Right ventricle myocardium inferior (tissue), 1 donor: ENCODE measurements around the gene EMSY. TPM values are rescaled to one million over a fixed set of nuclear protein-coding genes. Genes with fewer than 3 reads are reported as not detected.
"Not testable (repeated sequence)": the region's sequence is repeated elsewhere in the genome, so short reads cannot be mapped to it uniquely, and the experiment has no call there.

Source experiments
- ATAC-seq: fragments of 200-7000 bp; cut with Tn5 transposase; one replicate; pipeline ENCODE4 v1.9.1; 2020; ENCODE audit warnings: mild to moderate bottlenecking, moderate library complexity
- DNase-seq: peaks from one replicate; pipeline ENCODE4 v3.0.0; 2021; ENCODE audit errors: missing footprints
- intact Hi-C: fragments of 100-400 bp; cut with DNase I; formaldehyde crosslinking; loops from one replicate; pipeline ENCODE4 v1.11.0; 2022
- total RNA-seq: library from RNA; stranded (reverse); fragmentation: NEBNext Ultra II Directional; extraction: Animal tissue kit (Norgen Biotek cat#: 25700); gene quantifications from one replicate; pipeline ENCODE4 v1.2.1, GENCODE V29; 2021
- donor health status: DM: no; HTN: yes; CAD: no; lungs with severe emphysema.

The EMSY gene
- total RNA-seq, 1 donor from 2014 or later: 17.9 TPM

DNA sequence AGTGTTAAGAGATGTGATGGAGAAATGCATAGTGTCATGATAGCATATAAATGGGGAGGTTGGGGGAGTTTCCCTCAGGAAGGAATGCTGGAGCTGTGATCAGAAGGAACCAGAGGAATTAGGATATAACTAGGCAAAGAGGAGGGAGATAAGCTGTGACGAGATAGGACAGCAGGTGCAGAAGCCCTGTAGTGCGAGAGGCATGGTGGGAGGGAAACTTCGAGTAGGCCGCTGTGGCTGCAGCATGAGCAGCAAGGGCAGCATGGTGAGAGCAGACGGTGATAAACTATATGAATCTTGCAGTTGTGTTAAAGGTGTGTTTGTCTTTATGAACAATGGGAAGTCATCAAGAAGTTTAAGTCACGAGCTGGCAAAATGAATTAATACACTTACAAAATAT is 109.9 kb downstream of the EMSY start:
- no peak for ATAC-seq
- intact Hi-C loops: no loop called here
- no peak for DNase-seq

DNA sequence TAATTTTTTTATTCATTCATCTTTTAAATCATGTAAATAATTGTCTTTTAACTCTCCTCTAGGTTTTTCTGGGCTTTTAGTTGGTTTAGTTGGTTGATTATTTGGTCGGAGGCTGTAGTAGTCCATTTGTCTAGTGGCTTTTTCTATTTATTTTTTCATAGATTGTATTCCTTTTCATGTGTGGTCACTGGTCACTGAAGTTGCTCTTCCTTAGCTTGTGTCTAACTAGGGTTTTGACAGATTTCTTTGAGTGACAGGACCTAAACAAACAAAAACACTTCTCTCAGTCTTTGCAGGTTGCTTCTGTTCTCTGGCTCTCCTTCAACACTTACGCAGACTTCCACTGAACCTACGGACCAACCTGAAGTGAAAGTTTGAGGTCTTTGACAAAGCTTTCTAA is 112.6 kb downstream of the EMSY start:
- no peak for ATAC-seq
- intact Hi-C loops: no loop called here
- DNase-seq: no peak

DNA sequence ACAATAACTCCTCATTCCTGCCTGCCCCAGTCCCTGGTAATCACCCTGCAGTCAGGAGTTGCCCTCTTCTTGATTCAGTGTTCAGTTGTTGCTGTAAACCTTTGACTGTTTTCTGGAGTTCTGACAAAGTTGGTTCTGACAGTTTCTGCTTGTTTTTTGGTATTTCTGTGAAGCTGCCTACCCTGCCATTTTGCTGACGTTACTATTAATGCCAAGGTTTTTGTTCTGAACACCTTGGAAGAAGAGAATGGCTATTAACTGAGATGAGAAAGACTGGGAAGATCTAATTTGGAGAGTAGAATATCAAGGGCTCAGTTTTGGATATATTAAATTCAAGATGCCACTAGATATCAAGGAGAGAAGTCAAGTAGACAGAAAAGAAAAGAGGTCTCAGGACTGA is 113.7 kb downstream of the EMSY start:
- intact Hi-C loops: no loop called here
- no peak for DNase-seq
- no peak for ATAC-seq

GRCh38 chr11:76558891-76559290 is 114.1 kb downstream of the EMSY start:
- ATAC-seq (no peak), DNase-seq (no peak)
- intact Hi-C loops: no loop called here

DNA sequence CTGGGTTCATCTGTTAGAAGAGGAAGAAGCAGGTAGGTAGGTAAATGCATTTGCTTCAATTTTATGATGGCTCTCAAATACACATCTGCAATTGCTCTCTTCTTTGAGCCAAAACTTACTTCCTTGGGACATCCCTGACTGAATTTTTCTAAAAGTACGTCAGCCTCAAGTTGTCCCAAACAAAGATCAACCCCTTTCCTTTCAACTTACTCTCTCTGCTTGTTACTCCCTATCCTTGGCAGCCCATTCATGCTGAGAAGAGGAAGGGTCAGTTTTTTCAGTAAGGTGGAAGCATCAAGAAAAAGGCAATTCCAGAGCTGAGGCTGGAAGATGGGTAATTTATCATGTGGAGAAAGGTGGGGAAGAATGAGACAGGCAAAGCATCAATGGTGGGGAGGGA is 114.5 kb downstream of the EMSY start:
- intact Hi-C loops: no loop called here
- DNase-seq (no peak), ATAC-seq (no peak)

- DNase-seq: no peak
- ATAC-seq: no peak
- intact Hi-C loops: no loop called here
Measured at GRCh38 chr11:76560219-76560618, 115.4 kb downstream of the EMSY start.

DNA sequence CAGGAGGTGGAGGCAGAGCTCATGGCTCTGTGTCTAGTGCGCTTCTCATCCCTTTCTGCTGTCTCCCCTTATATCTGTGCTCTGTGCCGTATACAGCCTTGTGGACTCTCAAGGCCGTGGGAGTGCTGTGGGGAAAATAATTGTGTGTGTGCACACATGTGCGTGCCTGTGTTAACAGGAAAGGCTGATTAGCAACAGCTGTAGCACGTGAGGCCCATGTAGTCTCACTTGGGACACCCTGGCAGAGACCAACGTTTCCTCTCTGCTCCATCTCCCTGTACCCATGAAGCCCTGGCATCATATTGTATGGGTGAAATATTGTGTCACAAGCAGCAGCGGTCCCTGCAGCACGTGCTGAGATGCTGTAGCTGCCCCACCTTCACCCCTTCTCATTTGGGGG is 116.4 kb downstream of the EMSY start:
- intact Hi-C loops: no loop called here
- no peak for DNase-seq
- no peak for ATAC-seq

- DNase-seq: no peak
- intact Hi-C loops: no loop called here
- no peak for ATAC-seq
Measured at GRCh38 chr11:76562541-76562940, 117.7 kb downstream of the EMSY start.

DNA sequence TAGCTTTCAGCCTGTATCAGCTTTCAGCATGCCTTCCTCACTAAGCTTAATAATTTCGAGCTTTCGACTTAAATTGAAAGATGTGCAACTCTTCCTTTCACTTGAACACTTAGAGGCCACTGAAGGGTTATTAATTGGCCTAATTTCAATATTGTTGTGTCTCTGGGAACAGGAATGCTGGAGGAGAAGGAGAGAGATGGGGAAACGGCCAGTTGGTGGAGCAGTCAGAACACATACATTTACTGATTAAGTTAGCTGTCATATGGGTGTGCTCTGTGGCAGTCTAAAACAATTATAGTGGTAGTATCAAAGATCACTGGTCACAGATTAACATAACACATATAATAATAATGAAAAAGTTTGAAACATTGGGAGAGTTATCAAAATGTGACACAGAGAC is 119.5 kb downstream of the EMSY start:
- intact Hi-C loops: no loop called here
- DNase-seq (no peak), ATAC-seq (no peak)

DNA sequence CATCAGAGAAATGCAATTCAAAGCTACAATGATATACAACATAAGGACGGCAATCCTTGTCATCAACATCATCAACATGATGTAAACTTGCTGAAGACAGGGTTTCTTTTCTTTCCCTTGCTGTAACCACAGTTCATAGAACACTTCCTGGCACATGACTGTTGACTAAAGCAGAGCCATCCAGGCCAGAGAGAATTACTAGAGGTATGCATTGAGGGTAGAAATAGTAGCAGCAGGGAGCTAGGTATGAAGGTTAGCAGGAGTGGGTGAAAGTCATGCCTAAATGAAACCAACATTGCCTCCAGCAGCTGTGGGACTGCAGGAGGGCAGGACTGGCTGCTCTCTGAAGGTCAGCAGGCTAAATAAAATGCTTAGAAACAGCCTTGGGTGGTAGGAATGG is 122.0 kb downstream of the EMSY start:
- no peak for DNase-seq
- intact Hi-C loops: no loop called here
- ATAC-seq: no peak

DNA sequence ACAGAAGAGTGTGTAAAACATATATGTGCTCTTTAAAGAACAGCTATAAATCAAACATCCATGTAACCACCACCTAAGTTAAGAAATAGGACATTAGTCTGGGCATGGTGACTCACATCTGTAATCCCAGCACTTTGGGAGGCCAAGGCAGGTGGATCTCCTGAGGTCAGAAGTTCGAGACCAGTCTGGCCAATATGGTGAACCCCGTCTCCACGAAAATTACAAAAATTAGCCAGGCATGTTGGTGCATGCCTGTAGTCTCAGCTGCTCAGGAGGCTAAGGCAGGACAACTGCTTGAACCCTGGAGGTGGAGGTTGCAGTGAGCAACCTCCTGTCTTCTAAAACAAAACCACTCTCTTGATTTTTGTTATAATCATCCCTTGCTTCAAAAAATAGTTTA is 122.4 kb downstream of the EMSY start:
- intact Hi-C loops: no loop called here
- ATAC-seq (no peak), DNase-seq (no peak)

DNA sequence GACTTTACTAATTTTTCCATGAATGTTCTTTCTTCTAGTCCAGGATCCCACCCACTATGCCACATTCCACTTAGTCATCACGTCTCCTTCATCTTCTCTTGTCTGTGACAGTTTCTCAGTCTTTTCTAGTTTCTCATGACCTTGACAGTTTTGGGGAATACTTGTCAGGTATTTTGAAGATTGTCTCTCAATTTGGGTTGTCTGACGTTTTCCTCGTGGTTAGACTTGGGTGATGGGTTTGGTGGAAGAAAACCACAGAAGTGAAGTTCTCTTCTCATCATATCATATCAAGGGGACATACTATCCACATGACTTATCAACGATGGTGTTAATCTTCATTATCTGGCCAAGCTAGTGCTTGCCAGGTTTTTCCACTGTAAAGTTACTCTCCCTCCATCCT is 123.3 kb downstream of the EMSY start:
- no peak for ATAC-seq
- intact Hi-C loops: no loop called here
- no peak for DNase-seq

GRCh38 chr11:76568621-76569020 is 123.8 kb downstream of the EMSY start:
- intact Hi-C loops: no loop called here
- DNase-seq: no peak
- ATAC-seq: no peak

DNA sequence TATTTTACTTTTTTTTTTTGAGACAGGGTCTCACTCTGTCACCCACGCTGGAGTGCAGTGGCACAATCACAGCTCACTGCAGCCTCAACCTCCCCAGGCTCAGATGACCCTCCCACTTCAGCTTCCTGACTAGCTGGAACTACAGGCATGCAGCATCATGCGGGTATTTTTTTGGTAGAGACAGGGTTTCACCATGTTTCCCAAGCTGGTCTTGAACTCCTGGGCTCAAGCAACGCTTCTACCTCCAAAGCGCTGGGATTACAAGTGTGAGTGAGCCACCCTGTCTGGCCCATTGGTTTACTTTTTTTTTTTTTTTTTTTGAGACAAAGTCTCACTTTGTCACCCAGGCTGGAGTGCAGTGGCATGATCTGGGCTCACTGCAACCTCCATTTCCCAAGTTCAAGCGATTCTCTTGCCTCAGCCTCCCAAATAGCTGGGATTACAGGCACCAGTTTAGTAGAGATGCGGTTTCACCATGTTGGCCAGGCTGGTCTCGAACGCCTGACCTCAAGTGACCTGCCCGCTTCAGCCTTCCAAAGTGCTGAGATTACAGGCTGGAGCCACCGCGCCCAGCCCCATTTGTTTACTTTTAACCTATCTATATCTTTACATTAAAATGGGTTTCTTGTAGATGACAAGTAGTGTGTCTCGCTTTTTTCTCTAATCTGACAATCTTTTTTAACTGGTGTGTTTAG is 127.5 kb downstream of the EMSY start:
- ATAC-seq, DNase-seq, intact Hi-C loops: not testable (repeated sequence)

- intact Hi-C loops: no loop called here
- DNase-seq (no peak), ATAC-seq (no peak)
Measured at GRCh38 chr11:76574406-76574805, 129.6 kb downstream of the EMSY start.

- DNase-seq (no peak), ATAC-seq (no peak)
- intact Hi-C loops: no loop called here
Measured at GRCh38 chr11:76574879-76575278, 130.1 kb downstream of the EMSY start.

DNA sequence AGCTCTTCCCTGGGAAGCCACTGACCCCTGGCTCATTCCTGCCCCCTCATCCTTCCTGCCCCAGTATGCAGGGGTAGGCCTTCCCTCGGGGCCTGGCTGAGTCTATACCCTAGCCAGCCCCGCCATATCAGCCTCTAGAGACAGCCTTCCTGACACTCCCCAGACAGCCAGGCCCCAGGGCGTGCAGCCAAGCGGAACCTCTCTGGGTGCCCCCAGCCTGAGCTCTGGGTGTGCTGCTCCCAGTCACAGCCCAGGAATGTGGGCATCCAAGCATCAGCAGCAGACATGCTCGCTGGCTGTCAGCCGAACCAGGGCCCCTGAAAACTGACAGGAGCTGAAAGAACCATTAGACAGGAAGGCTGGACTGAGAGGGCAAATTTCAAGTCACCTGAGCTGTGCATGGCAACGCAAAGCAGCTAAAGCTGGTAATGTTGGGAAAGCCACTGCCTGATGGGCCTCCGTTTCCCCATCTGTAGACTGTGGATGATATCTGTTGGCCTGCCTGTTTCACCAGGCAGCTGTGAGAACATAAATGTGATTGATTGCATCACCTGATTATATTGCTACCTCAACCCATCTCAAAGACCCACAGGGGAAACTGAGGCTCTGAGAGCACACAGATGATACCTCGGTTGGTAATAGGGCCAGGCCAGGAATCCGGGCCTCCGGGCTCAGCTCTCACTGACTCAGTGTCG is 132.6 kb downstream of the EMSY start:
- intact Hi-C loops: no loop called here
- ATAC-seq: peak; percentile 85
- DNase-seq: peak; percentile 81

- intact Hi-C loops: loop anchor here (1.0 kb wide), 1 partner anchor 93 kb away; no protein-coding TSS in a partner anchor
- ATAC-seq: no peak
- DNase-seq: peak; percentile 58
Measured at GRCh38 chr11:76577921-76578653, 133.3 kb downstream of the EMSY start.

DNA sequence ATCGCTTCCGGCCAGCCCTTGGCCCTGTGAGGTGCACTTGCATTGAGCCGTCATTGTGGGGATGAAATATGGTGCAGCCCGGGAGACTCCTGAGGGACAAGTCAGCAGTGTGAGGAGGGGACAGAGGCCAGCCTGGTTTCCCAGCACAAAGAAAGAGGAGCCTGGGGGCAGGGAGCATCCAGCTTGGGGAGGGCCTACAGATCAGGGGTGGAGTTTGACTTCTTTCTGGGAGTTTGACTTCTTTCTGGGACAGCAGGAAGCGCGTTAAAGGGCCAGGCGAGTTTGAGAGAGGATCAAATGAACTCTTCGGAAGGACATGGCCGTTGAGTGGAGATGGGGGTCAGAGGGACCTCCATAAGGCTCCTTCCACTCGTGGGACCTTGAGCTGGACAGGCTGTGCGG is 133.8 kb downstream of the EMSY start:
- DNase-seq: peak; percentile 72
- intact Hi-C loops: loop anchor here (1.0 kb wide), 1 partner anchor 93 kb away; no protein-coding TSS in a partner anchor

More for the DNA sequence above, 133.8 kb downstream of the EMSY start:
- ATAC-seq: peak; percentile 73
